Measurements from ENCODE around the gene MBD5. TPM values are rescaled to one million over a fixed set of nuclear protein-coding genes. Genes with fewer than 3 reads are reported as not detected.
A peak's percentile ranks its signal among the peaks of the same experiment; 100 is the strongest.

MBD5 gene
- total and polyA plus RNA-seq, 4 experiments from 2014 or later: 3.1 to 64.5 (median 33.9) TPM

GRCh38 chr2:148251993-148252392 lies 231.1 kb downstream of the MBD5 start:
- Mint-ChIP-seq H3K27ac (no peak overlapping the region), H3K9me3 (peaks cover 3 to 41% (median 25%) of the 10 kb centered on the region in 8 donors), H3K36me3 (peaks cover 56 to 61% of the 10 kb centered on the region in 2 donors), H3K27me3 (no peaks in the 10 kb centered on the region), H3K4me1 (no peaks in the 10 kb centered on the region), H3K4me3 (no peak overlapping the region)
- H3K27ac ChIP-seq (ENCODE audit: low read depth, low read length): no peak overlapping the region
- ChIA-PET POLR2A (ENCODE audit: partially characterized antibody) (no interaction called here), CTCF (ENCODE audit: partially characterized antibody) (no interaction called here)
- intact Hi-C loops (cut with micrococcal nuclease): no loop called here
- H3K4me1 ChIP-seq (ENCODE audit: insufficient read depth, low read length): no peaks in the 10 kb centered on the region
- peaks cover 4 to 6% of the 10 kb centered on the region in 2 donors for H3K9me3 ChIP-seq (ENCODE audit: control insufficient read depth in 1 of 2, low read length in 2 of 2)
- no peak overlapping the region for H3K4me3 ChIP-seq (ENCODE audit: low read length in 2 of 2)
- DNase-seq: no peak
- no peaks in the 10 kb centered on the region for H3K36me3 ChIP-seq (ENCODE audit: insufficient read depth, low read length)
- H3K27me3 ChIP-seq (ENCODE audit: insufficient read depth, low read length): no peaks in the 10 kb centered on the region

GRCh38 chr2:148252646-148253045 lies 231.8 kb downstream of the MBD5 start:
- Histone ChIP-seq H3K27me3 (ENCODE audit: insufficient read depth, low read length) (no peaks in the 10 kb centered on the region), H3K36me3 (ENCODE audit: insufficient read depth, low read length) (no peaks in the 10 kb centered on the region), H3K27ac (ENCODE audit: low read depth, low read length) (no peak overlapping the region), H3K4me3 (ENCODE audit: low read length in 2 of 2) (no peak overlapping the region), H3K9me3 (ENCODE audit: control insufficient read depth in 1 of 2, low read length in 2 of 2) (peaks cover 4 to 6% of the 10 kb centered on the region in 2 donors), H3K4me1 (ENCODE audit: insufficient read depth, low read length) (no peaks in the 10 kb centered on the region)
- POLR2A ChIA-PET (ENCODE audit: partially characterized antibody): no interaction called here
- Mint-ChIP-seq H3K27me3 (no peaks in the 10 kb centered on the region), H3K27ac (no peak overlapping the region), H3K9me3 (peaks cover 3 to 41% (median 25%) of the 10 kb centered on the region in 8 donors), H3K4me1 (no peaks in the 10 kb centered on the region), H3K36me3 (peaks cover 53 to 65% of the 10 kb centered on the region in 2 donors), H3K4me3 (no peak overlapping the region)
- intact Hi-C loops (cut with micrococcal nuclease): no loop called here
- CTCF ChIA-PET (ENCODE audit: partially characterized antibody): no interaction called here
- no peak for DNase-seq

GRCh38 chr2:148253685-148254084 lies 232.8 kb downstream of the MBD5 start:
- CTCF ChIA-PET (ENCODE audit: partially characterized antibody): no interaction called here
- no peaks in the 10 kb centered on the region for H3K36me3 ChIP-seq (ENCODE audit: insufficient read depth, low read length)
- POLR2A ChIA-PET (ENCODE audit: partially characterized antibody): no interaction called here
- no peaks in the 10 kb centered on the region for H3K27me3 Mint-ChIP-seq
- H3K27ac Mint-ChIP-seq: peak overlapping the region in 1 of 7 donors; percentile 29
- no peaks in the 10 kb centered on the region for H3K4me1 ChIP-seq (ENCODE audit: insufficient read depth, low read length)
- no peak overlapping the region for H3K4me3 ChIP-seq (ENCODE audit: low read length in 2 of 2)
- no peak overlapping the region for H3K27ac ChIP-seq (ENCODE audit: low read depth, low read length)
- DNase-seq: peak in 3 of 5 donors; percentile 1 to 6 (median 3)
- intact Hi-C loops (cut with micrococcal nuclease): no loop called here
- H3K36me3 Mint-ChIP-seq: peaks cover 55 to 75% of the 10 kb centered on the region in 2 donors
- no peak overlapping the region for H3K4me3 Mint-ChIP-seq
- H3K4me1 Mint-ChIP-seq: no peaks in the 10 kb centered on the region
- H3K9me3 Mint-ChIP-seq: peaks cover 3 to 50% (median 25%) of the 10 kb centered on the region in 8 donors
- H3K9me3 ChIP-seq (ENCODE audit: control insufficient read depth in 1 of 2, low read length in 2 of 2): peaks cover 4 to 6% of the 10 kb centered on the region in 2 donors
- no peaks in the 10 kb centered on the region for H3K27me3 ChIP-seq (ENCODE audit: insufficient read depth, low read length)

GRCh38 chr2:148255929-148256328 lies 235.0 kb downstream of the MBD5 start:
- peaks cover 4 to 6% of the 10 kb centered on the region in 2 donors for H3K9me3 ChIP-seq (ENCODE audit: control insufficient read depth in 1 of 2, low read length in 2 of 2)
- POLR2A ChIA-PET (ENCODE audit: partially characterized antibody): no interaction called here
- no peaks in the 10 kb centered on the region for H3K27me3 Mint-ChIP-seq

GRCh38 chr2:148257276-148257675 lies 236.4 kb downstream of the MBD5 start:
- H3K27ac Mint-ChIP-seq: no peak overlapping the region
- no peaks in the 10 kb centered on the region for H3K4me1 Mint-ChIP-seq
- no peak overlapping the region for H3K4me3 Mint-ChIP-seq
- peaks cover 52 to 71% of the 10 kb centered on the region in 2 donors for H3K36me3 Mint-ChIP-seq
- intact Hi-C loops (cut with micrococcal nuclease): no loop called here
- H3K27ac ChIP-seq (ENCODE audit: low read depth, low read length): no peak overlapping the region
- no peaks in the 10 kb centered on the region for H3K27me3 ChIP-seq (ENCODE audit: insufficient read depth, low read length)
- H3K9me3 ChIP-seq (ENCODE audit: control insufficient read depth in 1 of 2, low read length in 2 of 2): peaks cover 4 to 6% of the 10 kb centered on the region in 2 donors
- H3K27me3 Mint-ChIP-seq: no peaks in the 10 kb centered on the region
- H3K36me3 ChIP-seq (ENCODE audit: insufficient read depth, low read length): no peaks in the 10 kb centered on the region
- ChIA-PET POLR2A (ENCODE audit: partially characterized antibody) (no interaction called here), CTCF (ENCODE audit: partially characterized antibody) (no interaction called here)
- no peaks in the 10 kb centered on the region for H3K4me1 ChIP-seq (ENCODE audit: insufficient read depth, low read length)
- peaks cover 4 to 49% (median 24%) of the 10 kb centered on the region in 8 donors for H3K9me3 Mint-ChIP-seq
- no peak for DNase-seq
- no peak overlapping the region for H3K4me3 ChIP-seq (ENCODE audit: low read length in 2 of 2)

More at GRCh38 chr2:148255929-148256328, 235.0 kb downstream of the MBD5 start:
- Mint-ChIP-seq H3K4me3 (no peak overlapping the region), H3K36me3 (peaks cover 58 to 77% of the 10 kb centered on the region in 2 donors), H3K9me3 (peaks cover 4 to 57% (median 31%) of the 10 kb centered on the region in 8 donors), H3K27ac (no peak overlapping the region), H3K4me1 (no peaks in the 10 kb centered on the region)
- CTCF ChIA-PET (ENCODE audit: partially characterized antibody): no interaction called here
- Histone ChIP-seq H3K4me1 (ENCODE audit: insufficient read depth, low read length) (no peaks in the 10 kb centered on the region), H3K4me3 (ENCODE audit: low read length in 2 of 2) (no peak overlapping the region), H3K36me3 (ENCODE audit: insufficient read depth, low read length) (no peaks in the 10 kb centered on the region), H3K27me3 (ENCODE audit: insufficient read depth, low read length) (no peaks in the 10 kb centered on the region), H3K27ac (ENCODE audit: low read depth, low read length) (no peak overlapping the region)
- DNase-seq: no peak
- intact Hi-C loops (cut with micrococcal nuclease): no loop called here

GRCh38 chr2:148258124-148258523 lies 237.2 kb downstream of the MBD5 start:
- H3K36me3 Mint-ChIP-seq: peaks cover 47 to 65% of the 10 kb centered on the region in 2 donors
- intact Hi-C loops (cut with micrococcal nuclease): no loop called here
- H3K4me1 Mint-ChIP-seq: no peaks in the 10 kb centered on the region
- ChIA-PET CTCF (ENCODE audit: partially characterized antibody) (no interaction called here), POLR2A (ENCODE audit: partially characterized antibody) (no interaction called here)
- Histone ChIP-seq H3K4me1 (ENCODE audit: insufficient read depth, low read length) (no peaks in the 10 kb centered on the region), H3K4me3 (ENCODE audit: low read length in 2 of 2) (no peak overlapping the region), H3K9me3 (ENCODE audit: control insufficient read depth in 1 of 2, low read length in 2 of 2) (peaks cover 3 to 6% of the 10 kb centered on the region in 2 donors), H3K36me3 (ENCODE audit: insufficient read depth, low read length) (no peaks in the 10 kb centered on the region), H3K27ac (ENCODE audit: low read depth, low read length) (no peak overlapping the region), H3K27me3 (ENCODE audit: insufficient read depth, low read length) (no peaks in the 10 kb centered on the region)
- H3K4me3 Mint-ChIP-seq: no peak overlapping the region
- H3K9me3 Mint-ChIP-seq: peaks cover 4 to 43% (median 19%) of the 10 kb centered on the region in 8 donors
- no peak for DNase-seq
- H3K27ac Mint-ChIP-seq: peak overlapping the region in 1 of 7 donors; percentile 81
- H3K27me3 Mint-ChIP-seq: no peaks in the 10 kb centered on the region

- H3K4me3 ChIP-seq (ENCODE audit: low read length in 2 of 2): no peak overlapping the region
- Mint-ChIP-seq H3K36me3 (peaks cover 34 to 50% of the 10 kb centered on the region in 2 donors), H3K4me1 (no peaks in the 10 kb centered on the region), H3K27ac (no peak overlapping the region), H3K9me3 (peaks cover 4 to 30% (median 8%) of the 10 kb centered on the region in 8 donors), H3K27me3 (no peaks in the 10 kb centered on the region), H3K4me3 (no peak overlapping the region)
- intact Hi-C loops (cut with micrococcal nuclease): no loop called here
- no peaks in the 10 kb centered on the region for H3K9me3 ChIP-seq (ENCODE audit: control insufficient read depth in 1 of 2, low read length in 2 of 2)
- H3K27me3 ChIP-seq (ENCODE audit: insufficient read depth, low read length): no peaks in the 10 kb centered on the region
- no peak for DNase-seq
- no peaks in the 10 kb centered on the region for H3K4me1 ChIP-seq (ENCODE audit: insufficient read depth, low read length)
- no peaks in the 10 kb centered on the region for H3K36me3 ChIP-seq (ENCODE audit: insufficient read depth, low read length)
- ChIA-PET CTCF (ENCODE audit: partially characterized antibody) (no interaction called here), POLR2A (ENCODE audit: partially characterized antibody) (no interaction called here)
- H3K27ac ChIP-seq (ENCODE audit: low read depth, low read length): no peak overlapping the region
Measured at GRCh38 chr2:148259674-148260073, 238.8 kb downstream of the MBD5 start.

- Mint-ChIP-seq H3K9me3 (peaks cover 4 to 15% (median 8%) of the 10 kb centered on the region in 8 donors), H3K27ac (no peak overlapping the region), H3K27me3 (no peaks in the 10 kb centered on the region), H3K36me3 (peaks cover 13 to 17% of the 10 kb centered on the region in 2 donors), H3K4me1 (no peaks in the 10 kb centered on the region), H3K4me3 (no peak overlapping the region)
- DNase-seq: no peak
- no peaks in the 10 kb centered on the region for H3K9me3 ChIP-seq (ENCODE audit: control insufficient read depth in 1 of 2, low read length in 2 of 2)
- H3K27ac ChIP-seq (ENCODE audit: low read depth, low read length): no peak overlapping the region
- H3K4me3 ChIP-seq (ENCODE audit: low read length in 2 of 2): no peak overlapping the region
- intact Hi-C loops (cut with micrococcal nuclease): no loop called here
- H3K36me3 ChIP-seq (ENCODE audit: insufficient read depth, low read length): no peaks in the 10 kb centered on the region
- H3K27me3 ChIP-seq (ENCODE audit: insufficient read depth, low read length): no peaks in the 10 kb centered on the region
- no peaks in the 10 kb centered on the region for H3K4me1 ChIP-seq (ENCODE audit: insufficient read depth, low read length)
- ChIA-PET POLR2A (ENCODE audit: partially characterized antibody) (no interaction called here), CTCF (ENCODE audit: partially characterized antibody) (no interaction called here)
Measured at GRCh38 chr2:148263890-148264289, 243.0 kb downstream of the MBD5 start.
